Esophagus muscularis mucosa (tissue), 4 donors: Measurements from ENCODE around the gene GATA2. TPM values are rescaled to one million over a fixed set of nuclear protein-coding genes. Genes with fewer than 3 reads are reported as not detected.

Experiments
- DNase-seq: peaks from one replicate; pipeline ENCODE4 v3.0.0-alpha.2; 2017; ENCODE audit errors: extremely low spot score
- H3K27ac ChIP-seq, 4 donors: fragments of 200-600 bp; sonication (generic); replicated peaks in 1 of 4; 1 replicate in 3 of 4; 2 replicates in 1 of 4; pipeline ENCODE4 v1.5.1; 2016 to 2019; ENCODE audit warnings: mild to moderate bottlenecking in 1 of 4
- H3K27me3 ChIP-seq, 4 donors: fragments of 200-600 bp; sonication (generic); one replicate each; pipeline versions ENCODE4 v1.5.1 to v1.6.0; 2016 to 2019
- H3K36me3 ChIP-seq, 4 donors: fragments of 200-600 bp; sonication (generic); one replicate each; pipeline ENCODE4 v1.5.1; 2016 to 2019
- H3K4me1 ChIP-seq, 4 donors: fragments of 200-600 bp; sonication (generic); one replicate each; pipeline ENCODE4 v1.5.1; 2016 to 2019
- H3K4me3 ChIP-seq, 4 donors: fragments of 200-600 bp; sonication (generic); 1 replicate in 2 of 4; 2 replicates in 2 of 4; pipeline ENCODE4 v1.5.1; 2016 to 2019; ENCODE audit warnings: mild to moderate bottlenecking in 4 of 4, moderate library complexity in 1 of 4
- H3K9me3 ChIP-seq, 4 donors: fragments of 200-600 bp; sonication (generic); 1 replicate in 3 of 4; 2 replicates in 1 of 4; pipeline ENCODE4 v1.5.1; 2016 to 2019
- CTCF ChIP-seq, 3 experiments: fragments of 200-600 bp in 2 of 3; fragments of 450-650 bp in 1 of 3; sonication (generic) in 2 of 3; IDR thresholded peaks; one replicate each; pipeline ENCODE4 v1.5.1; 2017 to 2019; ENCODE audit warnings: antibody characterized with exemption in 3 of 3, mild to moderate bottlenecking in 2 of 3, moderate library complexity in 1 of 3
- EP300 ChIP-seq: sonication (generic); formaldehyde crosslinking; IDR thresholded peaks from one replicate; pipeline ENCODE4 v1.6.1; 2017; ENCODE audit warnings: antibody characterized with exemption
- POLR2A ChIP-seq: fragments of 450-650 bp; IDR thresholded peaks from one replicate; pipeline ENCODE4 v1.6.1; 2017; ENCODE audit warnings: antibody characterized with exemption, moderate library complexity, mild to moderate bottlenecking, low read depth
- POLR2AphosphoS5 ChIP-seq, 2 donors: sonication (generic); formaldehyde crosslinking; IDR thresholded peaks; one replicate each; pipeline ENCODE4 v1.6.1; 2017; ENCODE audit warnings: antibody characterized with exemption in 2 of 2
- WGBS: methylation state at CpG from one replicate; pipeline ENCODE4 v1.1.5; 2018; 5-methylcytosine and 5-hydroxymethylcytosine counted together
- intact Hi-C: fragments of 100-400 bp; cut with DNase I; formaldehyde crosslinking; loops from one replicate; pipeline ENCODE4 v1.15.1; 2023
- total RNA-seq, 4 donors: library from RNA; depleted of rRNA; stranded (reverse); fragments of >200 nt; gene quantifications; one replicate each; pipeline versions ENCODE4 v1.1.0 to v1.2.1, GENCODE V29; 2016

The GATA2 gene
- total RNA-seq, 4 donors from 2014 or later: 10.0 to 16.9 (median 13.4) TPM

GRCh38 chr3:128532012-128532983 is 39.3 kb upstream of the GATA2 start:
- WGBS: 59% methylated on average over 9 of the region's 9 CpGs
- Histone ChIP-seq H3K27ac (no peak overlapping the region), H3K4me3 (no peak overlapping the region), H3K4me1 (no peaks in the 10 kb centered on the region), H3K27me3 (peaks cover 0 to 46% (median 0%) of the 10 kb centered on the region in 4 donors), H3K9me3 (no peaks in the 10 kb centered on the region), H3K36me3 (no peaks in the 10 kb centered on the region)
- peak; percentile 57 for DNase-seq
- intact Hi-C loops: no loop called here
- no peak for TF ChIP-seq CTCF (IDR thresholded peaks at IDR 0.05)
- TF ChIP-seq POLR2AphosphoS5 (IDR thresholded peaks at IDR 0.05): no peak
- TF ChIP-seq EP300: no peak
- no peak for TF ChIP-seq POLR2A

- intact Hi-C loops: no loop called here
- Histone ChIP-seq H3K36me3 (no peaks in the 10 kb centered on the region), H3K27me3 (peaks cover 0 to 58% (median 0%) of the 10 kb centered on the region in 4 donors), H3K27ac (no peak overlapping the region), H3K4me3 (no peak overlapping the region), H3K4me1 (no peaks in the 10 kb centered on the region), H3K9me3 (peaks cover 0 to 6% (median 0%) of the 10 kb centered on the region in 4 donors)
- TF ChIP-seq EP300 (no peak), POLR2A (no peak), CTCF (IDR thresholded peaks at IDR 0.05) (no peak), POLR2AphosphoS5 (IDR thresholded peaks at IDR 0.05) (no peak)
- whole genome bisulfite sequencing: 69% methylated on average over 7 of the region's 10 CpGs
- DNase-seq: peak; percentile 78
Measured at GRCh38 chr3:128524374-128525299, 31.6 kb upstream of the GATA2 start.

- peak; percentile 55 for DNase-seq
- TF ChIP-seq POLR2A (no peak), POLR2AphosphoS5 (IDR thresholded peaks at IDR 0.05) (no peak), CTCF (IDR thresholded peaks at IDR 0.05) (no peak), EP300 (no peak)
- intact Hi-C loops: no loop called here
- peaks cover 0 to 61% (median 0%) of the 10 kb centered on the region in 4 donors for H3K27me3 ChIP-seq
- no peaks in the 10 kb centered on the region for H3K4me1 ChIP-seq
- H3K4me3 ChIP-seq: no peak overlapping the region
- no peaks in the 10 kb centered on the region for H3K36me3 ChIP-seq
- WGBS: 83% methylated on average over 16 of the region's 16 CpGs
- H3K27ac ChIP-seq: no peak overlapping the region
- H3K9me3 ChIP-seq: peaks cover 0 to 6% (median 0%) of the 10 kb centered on the region in 4 donors
Measured at GRCh38 chr3:128523591-128523990, 30.6 kb upstream of the GATA2 start.

- TF ChIP-seq POLR2A (no peak), EP300 (no peak), POLR2AphosphoS5 (IDR thresholded peaks at IDR 0.05) (no peak), CTCF (IDR thresholded peaks at IDR 0.05) (no peak)
- H3K36me3 ChIP-seq: no peaks in the 10 kb centered on the region
- intact Hi-C loops: no loop called here
- no peaks in the 10 kb centered on the region for H3K4me1 ChIP-seq
- no peak for DNase-seq
- no peak overlapping the region for H3K27ac ChIP-seq
- peaks cover 0 to 10% (median 0%) of the 10 kb centered on the region in 4 donors for H3K9me3 ChIP-seq
- H3K27me3 ChIP-seq: peaks cover 0 to 73% (median 0%) of the 10 kb centered on the region in 4 donors
- 90% methylated on average over 1 of the region's 1 CpG for WGBS
- H3K4me3 ChIP-seq: no peak overlapping the region
Measured at GRCh38 chr3:128521715-128522114, 28.7 kb upstream of the GATA2 start.
